PFSK-1 (cell line): Measurements from ENCODE around the gene FAM180A.

Experiments used
- FOXP2 ChIP-seq: optimal IDR thresholded peaks from 2 replicates; pipeline ENCODE3; 2011; ENCODE audit warnings: borderline replicate concordance, control low read depth, inconsistent platforms; ENCODE audit not compliant: insufficient read depth; ENCODE audit errors: extremely low read length, extremely low read depth
- POLR2AphosphoS5 ChIP-seq: IDR thresholded peaks from 2 replicates; pipeline ENCODE4 v1.6.1; 2012; ENCODE audit warnings: low read depth, mild to moderate bottlenecking, control low read depth, low read length, moderate library complexity
- SIN3A ChIP-seq: IDR thresholded peaks from 2 replicates; pipeline ENCODE4 v1.6.1; 2012; ENCODE audit warnings: mild to moderate bottlenecking, low read length, moderate library complexity, borderline replicate concordance; ENCODE audit not compliant: insufficient read depth
- TAF1 ChIP-seq: IDR thresholded peaks from 2 replicates; pipeline ENCODE4 v1.6.1; 2012; ENCODE audit warnings: low read length, control low read depth, borderline replicate concordance; ENCODE audit not compliant: insufficient read depth
- TF ChIP-seq, protein P1 (sequence below), 2 experiments: IDR thresholded peaks; 2 replicates each; pipeline versions ENCODE4 v1.6.1 to v1.8.0; 2011 to 2012; ENCODE audit warnings: low read depth in 2 of 2, low read length in 2 of 2, control low read depth in 1 of 2, inconsistent platforms in 1 of 2, mild to moderate bottlenecking in 1 of 2, moderate library complexity in 1 of 2; ENCODE audit not compliant: insufficient read depth in 1 of 2

FAM180A gene

DNA sequence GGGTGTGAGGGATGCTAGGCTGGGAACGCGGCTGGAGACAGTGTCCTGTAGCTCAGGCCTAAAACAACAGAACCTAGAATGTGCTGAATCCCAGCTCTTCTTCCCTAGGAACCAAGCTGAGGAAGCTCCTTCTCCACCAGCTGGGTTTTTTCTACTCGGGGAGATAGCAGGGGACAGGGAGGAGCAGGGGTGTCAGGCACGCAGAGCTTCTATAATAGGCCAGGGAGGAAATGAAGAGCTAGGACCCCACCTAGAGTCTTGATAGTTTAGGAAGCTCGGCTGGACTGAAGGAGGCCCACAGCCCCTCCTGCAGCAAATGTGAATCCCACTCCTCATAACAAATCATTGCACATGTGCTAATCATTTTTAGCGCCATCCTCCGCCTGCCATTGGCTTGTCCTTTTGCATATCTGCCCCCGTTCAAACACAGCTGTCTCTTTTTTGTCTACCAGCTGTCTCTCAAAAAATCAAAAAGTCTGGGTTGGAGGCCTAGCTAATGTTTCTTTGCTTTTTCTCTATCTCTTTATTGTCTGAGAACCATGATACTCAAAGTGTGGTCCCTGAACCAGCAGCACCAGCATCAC, 24.1 kb upstream of the FAM180A start:
- TF ChIP-seq POLR2AphosphoS5 (no peak), TAF1 (no peak), SIN3A (no peak), FOXP2 (no peak)
- TF ChIP-seq, protein P1, sequence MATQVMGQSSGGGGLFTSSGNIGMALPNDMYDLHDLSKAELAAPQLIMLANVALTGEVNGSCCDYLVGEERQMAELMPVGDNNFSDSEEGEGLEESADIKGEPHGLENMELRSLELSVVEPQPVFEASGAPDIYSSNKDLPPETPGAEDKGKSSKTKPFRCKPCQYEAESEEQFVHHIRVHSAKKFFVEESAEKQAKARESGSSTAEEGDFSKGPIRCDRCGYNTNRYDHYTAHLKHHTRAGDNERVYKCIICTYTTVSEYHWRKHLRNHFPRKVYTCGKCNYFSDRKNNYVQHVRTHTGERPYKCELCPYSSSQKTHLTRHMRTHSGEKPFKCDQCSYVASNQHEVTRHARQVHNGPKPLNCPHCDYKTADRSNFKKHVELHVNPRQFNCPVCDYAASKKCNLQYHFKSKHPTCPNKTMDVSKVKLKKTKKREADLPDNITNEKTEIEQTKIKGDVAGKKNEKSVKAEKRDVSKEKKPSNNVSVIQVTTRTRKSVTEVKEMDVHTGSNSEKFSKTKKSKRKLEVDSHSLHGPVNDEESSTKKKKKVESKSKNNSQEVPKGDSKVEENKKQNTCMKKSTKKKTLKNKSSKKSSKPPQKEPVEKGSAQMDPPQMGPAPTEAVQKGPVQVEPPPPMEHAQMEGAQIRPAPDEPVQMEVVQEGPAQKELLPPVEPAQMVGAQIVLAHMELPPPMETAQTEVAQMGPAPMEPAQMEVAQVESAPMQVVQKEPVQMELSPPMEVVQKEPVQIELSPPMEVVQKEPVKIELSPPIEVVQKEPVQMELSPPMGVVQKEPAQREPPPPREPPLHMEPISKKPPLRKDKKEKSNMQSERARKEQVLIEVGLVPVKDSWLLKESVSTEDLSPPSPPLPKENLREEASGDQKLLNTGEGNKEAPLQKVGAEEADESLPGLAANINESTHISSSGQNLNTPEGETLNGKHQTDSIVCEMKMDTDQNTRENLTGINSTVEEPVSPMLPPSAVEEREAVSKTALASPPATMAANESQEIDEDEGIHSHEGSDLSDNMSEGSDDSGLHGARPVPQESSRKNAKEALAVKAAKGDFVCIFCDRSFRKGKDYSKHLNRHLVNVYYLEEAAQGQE (IDR thresholded peaks at IDR 0.05; ENCODE audit: insufficient read depth in 1 of 2, low read depth in 2 of 2, low read length in 2 of 2), result no peak

- TF ChIP-seq SIN3A (no peak), FOXP2 (no peak), POLR2AphosphoS5 (no peak), TAF1 (no peak)
- TF ChIP-seq, protein P1 (IDR thresholded peaks at IDR 0.05; ENCODE audit: insufficient read depth in 1 of 2, low read depth in 2 of 2, low read length in 2 of 2), result no peak
These were observed 23.5 kb upstream of the FAM180A start for GRCh38 chr7:135771961-135772638.

- no peak for TF ChIP-seq SIN3A
- TF ChIP-seq, protein P1 (IDR thresholded peaks at IDR 0.05; ENCODE audit: insufficient read depth in 1 of 2, low read depth in 2 of 2, low read length in 2 of 2), result no peak
- TF ChIP-seq POLR2AphosphoS5, result no peak
- TF ChIP-seq TAF1, result no peak
- TF ChIP-seq FOXP2, result no peak
These were observed 22.4 kb upstream of the FAM180A start for GRCh38 chr7:135771051-135771450.

GRCh38 chr7:135770139-135770710, 21.6 kb upstream of the FAM180A start:
- TF ChIP-seq FOXP2 (no peak), SIN3A (no peak), POLR2AphosphoS5 (no peak), TAF1 (no peak)
- TF ChIP-seq, protein P1 (IDR thresholded peaks at IDR 0.05; ENCODE audit: insufficient read depth in 1 of 2, low read depth in 2 of 2, low read length in 2 of 2), result no peak
